ENCODE results near the gene CUL9. TPM values are rescaled to one million over a fixed set of nuclear protein-coding genes. Genes with fewer than 3 reads are reported as not detected.

The CUL9 gene
- total RNA-seq, 5 donors from 2014 or later (not counting 1 experiment from before 2014, with no cell fraction given): 92.5 to 107 (median 96.5) TPM

- CTCF ChIA-PET: interaction anchor here (0.6 to 0.9 kb wide), 2 partner anchors 41 to 560 kb away, joined by 3 to 4 read pairs; no protein-coding TSS in a partner anchor
- ATAC-seq (replicated peaks in 1 of 4) (no peak), DNase-seq (no peak)
- H3K27me3 ChIP-seq (replicated peaks in 1 of 2; ENCODE audit: control insufficient read depth in 2 of 2, extremely low read depth in 1 of 2, insufficient read depth in 2 of 2, low read length in 1 of 2): no peaks in the 10 kb centered on the region
- no peaks in the 10 kb centered on the region for H3K27me3 Mint-ChIP-seq
- H3K9me3 ChIP-seq: no peaks in the 10 kb centered on the region
- POLR2A ChIA-PET: interaction anchor here in 1 of 2 donors (0.6 kb wide), 1 partner anchor 14 kb away, joined by 3 read pairs; no protein-coding TSS in a partner anchor
- H3K27ac Mint-ChIP-seq: peak overlapping the region; percentile 90 to 92
- peak overlapping the region; percentile 75 for H3K27ac ChIP-seq (ENCODE audit: low read length)
- peaks cover 8 to 43% of the 10 kb centered on the region in 2 donors for H3K36me3 ChIP-seq (ENCODE audit: control insufficient read depth in 2 of 2, extremely low read depth in 1 of 2, insufficient read depth in 1 of 2, low read length in 1 of 2)
- 91% methylated on average over 1 of the region's 4 CpGs for WGBS (ENCODE audit: insufficient coverage)
- peak overlapping the region; percentile 85 to 94 (median 88) for H3K4me3 Mint-ChIP-seq
- H3K9me3 Mint-ChIP-seq: no peaks in the 10 kb centered on the region
- H3K36me3 Mint-ChIP-seq: peaks cover 34% of the 10 kb centered on the region
- peaks cover 35 to 53% of the 10 kb centered on the region in 2 experiments for H3K4me1 ChIP-seq (ENCODE audit: control insufficient read depth in 1 of 2, extremely low read depth in 1 of 2, insufficient read depth in 2 of 2, low read length in 2 of 2)
- peaks cover 53 to 60% (median 57%) of the 10 kb centered on the region in 3 donors for H3K4me1 Mint-ChIP-seq
- H3K4me3 ChIP-seq (ENCODE audit: control insufficient read depth in 1 of 2, extremely low read depth in 1 of 2, low read length in 1 of 2): no peak overlapping the region
Observed at GRCh38 chr6:43183441-43183840, 1.4 kb downstream of the CUL9 start.

- Histone ChIP-seq H3K9me3 (no peaks in the 10 kb centered on the region), H3K4me1 (ENCODE audit: control insufficient read depth in 1 of 2, extremely low read depth in 1 of 2, insufficient read depth in 2 of 2, low read length in 2 of 2) (peaks cover 35 to 53% of the 10 kb centered on the region in 2 experiments)
- WGBS (ENCODE audit: insufficient coverage): 98% methylated on average over 19 of the region's 21 CpGs
Observed at GRCh38 chr6:43184268-43184985, 2.4 kb downstream of the CUL9 start.

DNA sequence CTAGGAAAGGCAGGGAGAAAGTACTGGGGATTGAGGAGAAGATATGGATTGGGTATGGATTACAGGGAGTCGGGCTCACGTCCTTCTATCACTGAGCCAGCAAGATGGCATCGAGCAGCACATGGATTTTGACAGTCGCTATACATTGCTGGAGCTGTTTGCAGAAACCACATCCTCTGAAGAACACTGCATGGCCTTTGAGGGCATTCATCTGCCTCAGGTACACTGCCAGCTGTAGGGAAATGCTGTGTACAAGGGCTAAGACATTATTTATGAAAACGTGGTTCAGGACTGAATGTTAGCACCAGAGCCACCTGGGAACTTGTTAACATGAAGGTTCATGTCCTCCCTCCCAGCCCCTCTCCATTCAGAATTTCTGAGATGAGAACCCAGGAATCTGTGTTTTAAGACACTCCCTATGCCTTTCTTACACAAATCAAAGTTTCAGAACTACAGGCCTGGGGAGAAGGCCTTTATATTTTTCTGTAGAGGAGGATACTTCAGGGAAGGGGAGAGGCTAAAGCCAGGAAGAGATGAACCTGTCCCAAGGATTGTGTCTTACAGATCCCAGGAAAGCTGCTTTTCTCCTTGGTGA is 3.5 kb downstream of the CUL9 start:
- DNase-seq: peak in 27 of 35 experiments; percentile 4 to 58 (median 34)
- no peaks in the 10 kb centered on the region for H3K9me3 Mint-ChIP-seq
- Histone ChIP-seq H3K4me3 (ENCODE audit: control insufficient read depth in 1 of 2, extremely low read depth in 1 of 2, low read length in 1 of 2) (peak overlapping the region in 1 of 2 donors; percentile 27), H3K4me1 (ENCODE audit: control insufficient read depth in 1 of 2, extremely low read depth in 1 of 2, insufficient read depth in 2 of 2, low read length in 2 of 2) (peaks cover 35 to 53% of the 10 kb centered on the region in 2 experiments), H3K27ac (ENCODE audit: low read length) (peak overlapping the region; percentile 20), H3K9me3 (no peaks in the 10 kb centered on the region), H3K27me3 (replicated peaks in 1 of 2; ENCODE audit: control insufficient read depth in 2 of 2, extremely low read depth in 1 of 2, insufficient read depth in 2 of 2, low read length in 1 of 2) (no peaks in the 10 kb centered on the region), H3K36me3 (ENCODE audit: control insufficient read depth in 2 of 2, extremely low read depth in 1 of 2, insufficient read depth in 1 of 2, low read length in 1 of 2) (peaks cover 6 to 41% of the 10 kb centered on the region in 2 donors)
- H3K27ac Mint-ChIP-seq: peak overlapping the region; percentile 65 to 86
- POLR2A ChIA-PET: no interaction called here
- H3K4me3 Mint-ChIP-seq: peak overlapping the region; percentile 0 to 88 (median 45)
- no peaks in the 10 kb centered on the region for H3K27me3 Mint-ChIP-seq
- H3K36me3 Mint-ChIP-seq: peaks cover 38% of the 10 kb centered on the region
- CTCF ChIA-PET: no interaction called here
- peaks cover 64 to 67% (median 66%) of the 10 kb centered on the region in 3 donors for H3K4me1 Mint-ChIP-seq
- peak; percentile 44 to 70 (median 60) for ATAC-seq (replicated peaks in 1 of 4)
- 0% methylated on average over 3 of the region's 5 CpGs for WGBS (ENCODE audit: insufficient coverage)

More at GRCh38 chr6:43184268-43184985, 2.4 kb downstream of the CUL9 start:
- Mint-ChIP-seq H3K9me3 (no peaks in the 10 kb centered on the region), H3K27me3 (no peaks in the 10 kb centered on the region), H3K4me3 (peak overlapping the region in 2 of 3 donors; percentile 38 to 88), H3K27ac (peak overlapping the region; percentile 40 to 92), H3K36me3 (peaks cover 32% of the 10 kb centered on the region), H3K4me1 (peaks cover 57 to 60% (median 60%) of the 10 kb centered on the region in 3 donors)
- Histone ChIP-seq H3K4me3 (ENCODE audit: control insufficient read depth in 1 of 2, extremely low read depth in 1 of 2, low read length in 1 of 2) (peak overlapping the region in 1 of 2 donors; percentile 18), H3K27me3 (replicated peaks in 1 of 2; ENCODE audit: control insufficient read depth in 2 of 2, extremely low read depth in 1 of 2, insufficient read depth in 2 of 2, low read length in 1 of 2) (no peaks in the 10 kb centered on the region), H3K27ac (ENCODE audit: low read length) (no peak overlapping the region), H3K36me3 (ENCODE audit: control insufficient read depth in 2 of 2, extremely low read depth in 1 of 2, insufficient read depth in 1 of 2, low read length in 1 of 2) (peaks cover 6 to 40% of the 10 kb centered on the region in 2 donors)
- ChIA-PET POLR2A (no interaction called here), CTCF (interaction anchor here in 1 of 2 donors (0.9 kb wide), 1 partner anchor 40 kb away, joined by 3 read pairs; no protein-coding TSS in a partner anchor)
- no peak for ATAC-seq (replicated peaks in 1 of 4)
- DNase-seq: no peak

DNA sequence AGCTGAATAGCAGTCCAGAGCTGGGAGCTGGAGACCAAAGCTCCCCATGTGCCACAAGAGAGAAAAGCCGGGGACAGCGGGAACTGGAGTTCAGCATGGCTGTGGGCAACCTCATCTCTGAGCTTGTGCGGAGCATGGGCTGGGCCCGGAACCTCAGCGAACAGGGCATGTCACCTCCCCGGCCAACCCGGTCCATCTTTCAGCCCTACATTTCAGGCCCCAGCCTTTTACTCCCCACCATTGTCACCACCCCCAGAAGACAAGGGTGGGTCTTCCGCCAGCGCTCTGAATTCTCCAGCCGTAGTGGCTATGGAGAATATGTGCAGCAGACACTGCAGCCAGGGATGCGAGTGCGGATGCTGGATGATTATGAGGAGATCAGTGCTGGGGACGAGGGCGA is 4.0 kb downstream of the CUL9 start:
- ChIA-PET CTCF (no interaction called here), POLR2A (no interaction called here)
- Mint-ChIP-seq H3K36me3 (peaks cover 43% of the 10 kb centered on the region), H3K4me3 (peak overlapping the region in 1 of 3 donors; percentile 88), H3K27me3 (no peaks in the 10 kb centered on the region), H3K9me3 (no peaks in the 10 kb centered on the region), H3K27ac (peak overlapping the region; percentile 65 to 86), H3K4me1 (peaks cover 65 to 67% (median 65%) of the 10 kb centered on the region in 3 donors)
- DNase-seq (no peak), ATAC-seq (replicated peaks in 1 of 4) (no peak)
- no peaks in the 10 kb centered on the region for H3K9me3 ChIP-seq
- H3K27ac ChIP-seq (ENCODE audit: low read length): peak overlapping the region; percentile 20
- peaks cover 35 to 51% of the 10 kb centered on the region in 2 experiments for H3K4me1 ChIP-seq (ENCODE audit: control insufficient read depth in 1 of 2, extremely low read depth in 1 of 2, insufficient read depth in 2 of 2, low read length in 2 of 2)
- H3K36me3 ChIP-seq (ENCODE audit: control insufficient read depth in 2 of 2, extremely low read depth in 1 of 2, insufficient read depth in 1 of 2, low read length in 1 of 2): peaks cover 6 to 44% of the 10 kb centered on the region in 2 donors
- H3K4me3 ChIP-seq (ENCODE audit: control insufficient read depth in 1 of 2, extremely low read depth in 1 of 2, low read length in 1 of 2): peak overlapping the region in 1 of 2 donors; percentile 27
- no peaks in the 10 kb centered on the region for H3K27me3 ChIP-seq (replicated peaks in 1 of 2; ENCODE audit: control insufficient read depth in 2 of 2, extremely low read depth in 1 of 2, insufficient read depth in 2 of 2, low read length in 1 of 2)
- WGBS (ENCODE audit: insufficient coverage): 99% methylated on average over 9 of the region's 14 CpGs

GRCh38 chr6:43186706-43187105 is 4.7 kb downstream of the CUL9 start:
- Histone ChIP-seq H3K9me3 (no peaks in the 10 kb centered on the region), H3K27me3 (replicated peaks in 1 of 2; ENCODE audit: control insufficient read depth in 2 of 2, extremely low read depth in 1 of 2, insufficient read depth in 2 of 2, low read length in 1 of 2) (no peaks in the 10 kb centered on the region), H3K4me3 (ENCODE audit: control insufficient read depth in 1 of 2, extremely low read depth in 1 of 2, low read length in 1 of 2) (no peak overlapping the region), H3K4me1 (ENCODE audit: control insufficient read depth in 1 of 2, extremely low read depth in 1 of 2, insufficient read depth in 2 of 2, low read length in 2 of 2) (peaks cover 34 to 44% of the 10 kb centered on the region in 2 experiments), H3K27ac (ENCODE audit: low read length) (no peak overlapping the region), H3K36me3 (ENCODE audit: control insufficient read depth in 2 of 2, extremely low read depth in 1 of 2, insufficient read depth in 1 of 2, low read length in 1 of 2) (peaks cover 6 to 44% of the 10 kb centered on the region in 2 donors)
- H3K4me1 Mint-ChIP-seq: peaks cover 58 to 60% (median 58%) of the 10 kb centered on the region in 3 donors
- ATAC-seq (replicated peaks in 1 of 4): no peak
- CTCF ChIA-PET: no interaction called here
- peak overlapping the region in 1 of 3 donors; percentile 31 for H3K4me3 Mint-ChIP-seq
- POLR2A ChIA-PET: no interaction called here
- no peak for DNase-seq
- no peaks in the 10 kb centered on the region for H3K27me3 Mint-ChIP-seq
- H3K9me3 Mint-ChIP-seq: no peaks in the 10 kb centered on the region
- 100% methylated on average over 1 of the region's 4 CpGs for WGBS (ENCODE audit: insufficient coverage)
- H3K36me3 Mint-ChIP-seq: peaks cover 43% of the 10 kb centered on the region
- H3K27ac Mint-ChIP-seq: peak overlapping the region; percentile 65 to 86

DNA sequence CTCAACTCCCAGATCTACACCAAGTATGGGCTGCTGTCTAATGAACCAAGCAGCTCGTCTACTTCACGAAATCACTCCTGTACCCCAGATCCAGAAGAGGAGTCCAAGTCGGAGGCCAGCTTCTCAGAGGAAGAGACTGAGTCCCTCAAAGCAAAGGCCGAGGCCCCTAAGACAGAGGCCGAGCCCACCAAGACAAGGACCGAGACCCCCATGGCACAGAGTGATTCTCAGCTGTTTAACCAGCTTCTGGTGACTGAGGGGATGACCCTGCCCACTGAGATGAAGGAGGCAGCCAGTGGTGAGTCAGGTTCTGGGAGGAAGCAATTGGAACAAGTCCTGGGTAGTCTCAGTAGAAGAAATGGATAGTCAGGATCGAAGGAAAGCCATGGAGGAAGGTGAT is 5.8 kb downstream of the CUL9 start:
- peaks cover 6 to 52% of the 10 kb centered on the region in 2 donors for H3K36me3 ChIP-seq (ENCODE audit: control insufficient read depth in 2 of 2, extremely low read depth in 1 of 2, insufficient read depth in 1 of 2, low read length in 1 of 2)
- 95% methylated on average over 6 of the region's 7 CpGs for WGBS (ENCODE audit: insufficient coverage)
- no peaks in the 10 kb centered on the region for H3K27me3 Mint-ChIP-seq
- no peak overlapping the region for H3K27ac ChIP-seq (ENCODE audit: low read length)
- peaks cover 51 to 57% (median 53%) of the 10 kb centered on the region in 3 donors for H3K4me1 Mint-ChIP-seq
- DNase-seq: no peak
- no peak overlapping the region for H3K27ac Mint-ChIP-seq
- H3K4me1 ChIP-seq (ENCODE audit: control insufficient read depth in 1 of 2, extremely low read depth in 1 of 2, insufficient read depth in 2 of 2, low read length in 2 of 2): peaks cover 30 to 38% of the 10 kb centered on the region in 2 experiments
- H3K4me3 ChIP-seq (ENCODE audit: control insufficient read depth in 1 of 2, extremely low read depth in 1 of 2, low read length in 1 of 2): no peak overlapping the region
- H3K9me3 Mint-ChIP-seq: no peaks in the 10 kb centered on the region
- ATAC-seq (replicated peaks in 1 of 4): no peak
- ChIA-PET CTCF (interaction anchor here in 1 of 2 donors (0.5 kb wide), 1 partner anchor 45 kb away, joined by 5 read pairs; no protein-coding TSS in a partner anchor), POLR2A (no interaction called here)
- no peaks in the 10 kb centered on the region for H3K27me3 ChIP-seq (replicated peaks in 1 of 2; ENCODE audit: control insufficient read depth in 2 of 2, extremely low read depth in 1 of 2, insufficient read depth in 2 of 2, low read length in 1 of 2)
- H3K36me3 Mint-ChIP-seq: peaks cover 47% of the 10 kb centered on the region
- no peaks in the 10 kb centered on the region for H3K9me3 ChIP-seq
- no peak overlapping the region for H3K4me3 Mint-ChIP-seq

Measured in T-cell (primary cell).